Mesenchymal stem cell (in vitro differentiated cells and primary cell): ENCODE data around the gene DMXL1.
A peak's percentile ranks its signal among the peaks of the same experiment; 100 is the strongest.
"Not testable (repeated sequence)": the region's sequence is repeated elsewhere in the genome, so short reads cannot be mapped to it uniquely, and the experiment has no call there.

Source experiments
- DNase-seq: peaks from one replicate; pipeline ENCODE4 v3.0.0-alpha.2; 2013
- H2AFZ ChIP-seq: one replicate; pipeline ENCODE4 v1.6.1; 2013; ENCODE audit warnings: low read depth, mild to moderate bottlenecking, control low read depth, inconsistent platforms, low read length, moderate library complexity
- H2AK5ac ChIP-seq: 2 replicates; pipeline ENCODE4 v1.6.1; 2013; ENCODE audit warnings: low read length, moderate library complexity, mild to moderate bottlenecking, inconsistent platforms; ENCODE audit not compliant: severe bottlenecking
- H2BK120ac ChIP-seq: one replicate; pipeline ENCODE4 v1.6.1; 2013; ENCODE audit warnings: low read depth, mild to moderate bottlenecking, inconsistent platforms, low read length, moderate library complexity
- H2BK12ac ChIP-seq, 2 experiments: one replicate each; pipeline ENCODE4 v1.6.1; 2013; ENCODE audit warnings: inconsistent platforms in 2 of 2, low read length in 2 of 2, mild to moderate bottlenecking in 2 of 2, moderate library complexity in 2 of 2, control low read depth in 1 of 2
- H2BK15ac ChIP-seq: one replicate; pipeline ENCODE4 v1.6.1; 2013; ENCODE audit warnings: mild to moderate bottlenecking, low read depth, inconsistent platforms; ENCODE audit not compliant: poor library complexity, severe bottlenecking
- H2BK5ac ChIP-seq: 2 replicates; pipeline ENCODE4 v1.6.1; 2013; ENCODE audit warnings: low read depth, mild to moderate bottlenecking, low read length, control low read depth, inconsistent platforms; ENCODE audit not compliant: poor library complexity, severe bottlenecking
- H3K14ac ChIP-seq, 2 experiments: one replicate each; pipeline ENCODE4 v1.6.1; 2013; ENCODE audit warnings: inconsistent platforms in 2 of 2, low read length in 2 of 2, control low read depth in 1 of 2, mild to moderate bottlenecking in 1 of 2, moderate library complexity in 1 of 2
- H3K18ac ChIP-seq, 2 experiments: one replicate each; pipeline ENCODE4 v1.6.1; 2013; ENCODE audit warnings: inconsistent platforms in 2 of 2, low read length in 2 of 2, control low read depth in 1 of 2, low read depth in 1 of 2, mild to moderate bottlenecking in 1 of 2
- H3K23ac ChIP-seq, 2 experiments: one replicate each; pipeline ENCODE4 v1.6.1; 2013; ENCODE audit warnings: inconsistent platforms in 2 of 2, low read length in 2 of 2, mild to moderate bottlenecking in 2 of 2, moderate library complexity in 2 of 2, control low read depth in 1 of 2
- H3K27ac ChIP-seq: 2 replicates; pipeline ENCODE4 v1.5.1; 2013; ENCODE audit warnings: mild to moderate bottlenecking, moderate library complexity, low read length, control low read depth, inconsistent platforms; ENCODE audit not compliant: poor library complexity, severe bottlenecking
- H3K27me3 ChIP-seq, 2 experiments: 2 replicates each; pipeline versions ENCODE4 v1.6.1 to v1.7.0; 2013; ENCODE audit warnings: low read length in 2 of 2, mild to moderate bottlenecking in 2 of 2, moderate library complexity in 2 of 2, control low read depth in 1 of 2, inconsistent platforms in 1 of 2; ENCODE audit not compliant: control insufficient read depth in 1 of 2, insufficient read depth in 1 of 2
- H3K36me3 ChIP-seq, 2 experiments: 2 replicates each; pipeline versions ENCODE4 v1.6.1 to v1.7.0; 2013; ENCODE audit warnings: low read length in 2 of 2, control low read depth in 1 of 2, inconsistent platforms in 1 of 2, low read depth in 1 of 2, mild to moderate bottlenecking in 1 of 2; ENCODE audit not compliant: insufficient read depth in 2 of 2, control insufficient read depth in 1 of 2
- H3K4ac ChIP-seq, 2 experiments: one replicate each; pipeline ENCODE4 v1.6.1; 2013; ENCODE audit warnings: inconsistent platforms in 2 of 2, low read length in 2 of 2, mild to moderate bottlenecking in 2 of 2, moderate library complexity in 2 of 2, control low read depth in 1 of 2, low read depth in 1 of 2
- H3K4me1 ChIP-seq: 2 replicates; pipeline ENCODE4 v1.6.1; 2013; ENCODE audit warnings: low read depth, low read length, control low read depth; ENCODE audit not compliant: control insufficient read depth, insufficient read depth
- H3K4me2 ChIP-seq: 2 replicates; pipeline ENCODE4 v1.6.1; 2013; ENCODE audit warnings: low read length, mild to moderate bottlenecking, inconsistent platforms; ENCODE audit not compliant: poor library complexity, severe bottlenecking
- H3K4me3 ChIP-seq, 2 experiments: 2 replicates each; pipeline versions ENCODE4 v1.5.1 to v1.7.0; 2013; ENCODE audit warnings: low read length in 2 of 2, mild to moderate bottlenecking in 2 of 2, control low read depth in 1 of 2, low read depth in 1 of 2; ENCODE audit not compliant: insufficient read depth in 1 of 2
- H3K79me1 ChIP-seq: replicated peaks from 2 replicates; pipeline ENCODE4 v1.6.1; 2013; ENCODE audit warnings: mild to moderate bottlenecking, control low read depth, low read length, inconsistent platforms; ENCODE audit not compliant: poor library complexity, severe bottlenecking
- H3K9ac ChIP-seq: 2 replicates; pipeline ENCODE4 v1.7.0; 2013; ENCODE audit warnings: mild to moderate bottlenecking, low read length, moderate library complexity
- H3K9me3 ChIP-seq: 2 replicates; pipeline ENCODE4 v1.7.0; 2013; ENCODE audit warnings: mild to moderate bottlenecking, low read length; ENCODE audit not compliant: control insufficient read depth
- H4K8ac ChIP-seq: one replicate; pipeline ENCODE4 v1.6.1; 2013; ENCODE audit warnings: inconsistent platforms, mild to moderate bottlenecking, low read length, moderate library complexity
- H4K91ac ChIP-seq: one replicate; pipeline ENCODE4 v1.6.1; 2013; ENCODE audit warnings: mild to moderate bottlenecking, low read length, inconsistent platforms
- WGBS: methylation state at CpG from one replicate; pipeline ENCODE4 v1.1.7; 2013; ENCODE audit warnings: mixed read lengths; 5-methylcytosine and 5-hydroxymethylcytosine counted together

The DMXL1 gene

GRCh38 chr5:119122474-119122873 is 51.6 kb downstream of the DMXL1 start:
- not testable (repeated sequence) for H2BK12ac ChIP-seq, H3K18ac ChIP-seq, H3K23ac ChIP-seq, H3K79me1 ChIP-seq, H3K4ac ChIP-seq, H3K27me3 ChIP-seq, H3K14ac ChIP-seq, H2AFZ ChIP-seq, H2BK15ac ChIP-seq, H2AK5ac ChIP-seq, H3K27ac ChIP-seq, H2BK5ac ChIP-seq, H2BK120ac ChIP-seq, H3K4me3 ChIP-seq, H4K8ac ChIP-seq, H4K91ac ChIP-seq, H3K4me1 ChIP-seq, H3K4me2 ChIP-seq, DNase-seq, H3K9me3 ChIP-seq, H3K9ac ChIP-seq
- H3K36me3 ChIP-seq, result peaks cover 18 to 47% of the 10 kb centered on the region in 2 experiments
- WGBS, result 98% methylated on average over 26 of the region's 27 CpGs

GRCh38 chr5:119123280-119123679 is 52.4 kb downstream of the DMXL1 start:
- Histone ChIP-seq H2BK5ac (no peak overlapping the region), H3K27me3 (no peaks in the 10 kb centered on the region), H3K27ac (no peak overlapping the region), H3K4me1 (no peaks in the 10 kb centered on the region), H3K79me1 (peaks cover 9% of the 10 kb centered on the region), H4K91ac (no peak overlapping the region), H3K4me3 (no peak overlapping the region), H3K23ac (no peak overlapping the region), H3K9me3 (no peaks in the 10 kb centered on the region), H3K9ac (no peak overlapping the region), H3K18ac (no peak overlapping the region), H2BK12ac (no peak overlapping the region), H3K36me3 (peaks cover 18 to 39% of the 10 kb centered on the region in 2 experiments), H2AK5ac (no peak overlapping the region), H2BK15ac (no peak overlapping the region), H3K4ac (no peak overlapping the region), H3K14ac (no peak overlapping the region), H3K4me2 (no peak overlapping the region), H2BK120ac (no peak overlapping the region), H2AFZ (no peak overlapping the region), H4K8ac (no peak overlapping the region)
- no peak for DNase-seq
- WGBS, result 100% methylated on average over 2 of the region's 2 CpGs

- H3K79me1 ChIP-seq, result peaks cover 8% of the 10 kb centered on the region
- H3K4ac ChIP-seq, result no peak overlapping the region
- DNase-seq, result no peak
- no peak overlapping the region for H3K18ac ChIP-seq
- no peak overlapping the region for H2BK15ac ChIP-seq
- H3K4me2 ChIP-seq, result no peak overlapping the region
- no peak overlapping the region for H3K9ac ChIP-seq
- no peak overlapping the region for H3K14ac ChIP-seq
- no peak overlapping the region for H2AK5ac ChIP-seq
- no peak overlapping the region for H3K4me3 ChIP-seq
- peaks cover 0 to 39% of the 10 kb centered on the region in 2 experiments for H3K36me3 ChIP-seq
- no peaks in the 10 kb centered on the region for H3K9me3 ChIP-seq
- no peak overlapping the region for H2BK120ac ChIP-seq
- H4K8ac ChIP-seq, result no peak overlapping the region
- WGBS, result 96% methylated on average over 2 of the region's 2 CpGs
- H3K23ac ChIP-seq, result no peak overlapping the region
- H2AFZ ChIP-seq, result no peak overlapping the region
- no peak overlapping the region for H2BK5ac ChIP-seq
- no peak overlapping the region for H2BK12ac ChIP-seq
- no peaks in the 10 kb centered on the region for H3K4me1 ChIP-seq
- no peaks in the 10 kb centered on the region for H3K27me3 ChIP-seq
- no peak overlapping the region for H4K91ac ChIP-seq
- H3K27ac ChIP-seq, result no peak overlapping the region
These were observed 58.9 kb downstream of the DMXL1 start for GRCh38 chr5:119129770-119130169.

GRCh38 chr5:119131530-119132304 is 60.8 kb downstream of the DMXL1 start:
- 100% methylated on average over 1 of the region's 2 CpGs for WGBS
- peak overlapping the region; percentile 60 for H3K9ac ChIP-seq

More at GRCh38 chr5:119131530-119132304, 60.8 kb downstream of the DMXL1 start:
- Histone ChIP-seq H2AK5ac (no peak overlapping the region), H3K23ac (no peak overlapping the region), H3K18ac (no peak overlapping the region), H3K4me2 (no peak overlapping the region), H3K4ac (no peak overlapping the region), H3K14ac (no peak overlapping the region), H3K27ac (no peak overlapping the region), H4K8ac (no peak overlapping the region), H3K4me3 (peak overlapping the region in 1 of 2 experiments; percentile 3), H3K4me1 (no peaks in the 10 kb centered on the region), H3K27me3 (no peaks in the 10 kb centered on the region), H3K9me3 (peaks cover 16% of the 10 kb centered on the region), H2BK12ac (no peak overlapping the region), H2AFZ (no peak overlapping the region), H2BK15ac (no peak overlapping the region), H3K79me1 (peaks cover 9% of the 10 kb centered on the region), H2BK5ac (no peak overlapping the region), H4K91ac (no peak overlapping the region), H2BK120ac (no peak overlapping the region), H3K36me3 (peaks cover 8 to 54% of the 10 kb centered on the region in 2 experiments)
- no peak for DNase-seq
